Pancreas (tissue), 10 donors: Measurements from ENCODE around the gene CIC. TPM values are rescaled to one million over a fixed set of nuclear protein-coding genes. Genes with fewer than 3 reads are reported as not detected.

ENCODE experiments used
- ATAC-seq, 4 donors: fragments of 200-7000 bp; cut with Tn5 transposase; one replicate each; pipeline versions ENCODE4 v1.8.0 to v1.9.1; 2020; ENCODE audit warnings: mild to moderate bottlenecking in 4 of 4, moderate library complexity in 4 of 4
- DNase-seq, 6 donors: peaks; one replicate each; pipeline ENCODE4 v3.0.0-alpha.2; 2020
- FAIRE-seq: peaks from 2 replicates; lab custom pipeline; 2012; peaks lifted over from hg19 to GRCh38; lab: Jason Lieb, UNC
- H3K27ac ChIP-seq, 4 donors: fragments of 200-600 bp; sonication (generic); 1 replicate in 3 of 4; 2 replicates in 1 of 4; pipeline versions ENCODE4 v1.5.0 to v1.8.0; 2020
- H3K27me3 ChIP-seq, 4 donors: fragments of 200-600 bp; one replicate each; pipeline ENCODE4 v1.8.0; 2021
- H3K36me3 ChIP-seq, 3 donors: fragments of 200-600 bp; sonication (generic) in 1 of 3; one replicate each; pipeline versions ENCODE4 v1.5.0 to v1.8.0; 2020 to 2021
- H3K4me1 ChIP-seq, 3 donors: fragments of 200-600 bp; one replicate each; pipeline ENCODE4 v1.8.0; 2021
- H3K4me3 ChIP-seq, 4 donors: fragments of 200-600 bp; sonication (generic) in 2 of 4; one replicate each; pipeline versions ENCODE4 v1.5.0 to v1.8.0; 2020 to 2021
- H3K9me3 ChIP-seq, 4 donors: fragments of 200-600 bp; one replicate each; pipeline ENCODE4 v1.8.0; 2021
- CTCF ChIP-seq, 4 donors: fragments of 200-600 bp; sonication (generic) in 3 of 4; IDR thresholded peaks; one replicate each; pipeline versions ENCODE4 v1.5.0 to v1.8.0; 2021; ENCODE audit warnings: antibody characterized with exemption in 4 of 4
- WGBS, 2 donors: extraction: QIAGEN DNeasy Blood & Tissue Kit; methylation state at CpG; one replicate each; pipeline ENCODE4 v1.1.7; 2013; 5-methylcytosine and 5-hydroxymethylcytosine counted together
- intact Hi-C, 3 donors: fragments of 100-400 bp; cut with DNase I; formaldehyde crosslinking; loops; one replicate each; pipeline versions ENCODE4 v1.11.1 to v1.14.2; 2022
- polyA plus RNA-seq, 2 donors: library from polyadenylated mRNA; stranded (reverse); fragments of 200-250 nt; gene quantifications; one replicate each; pipeline ENCODE4 v1.2.3, GENCODE V29; 2013
- total RNA-seq, 6 donors: library from RNA; stranded (reverse); fragmentation: NEBNext Ultra II Directional in 4 of 6; extraction: Animal tissue kit (Norgen Biotek cat#: 25700) in 4 of 6; gene quantifications; one replicate each; pipeline versions ENCODE4 v1.2.1 to v1.2.4, GENCODE V29; 2021 to 2023
- donor health status: healthy with polysubstance abuse.
- donor health status: DM: no; HTN: no; CAD: no; lungs with moderate emphysema.
- donor health status: DM: no; HTN: no; CAD: no.
- donor health status: control.
- donor health status: control.
- donor health status: Bipolar disorder and iron deficiency.
- donor health status: DM: yes; HTN: yes; CAD: no.
- donor health status: DM: no; HTN: no; CAD: no.
- donor health status: DM: no; HTN: no; CAD: no.
- donor health status: DM: yes; HTN: yes; CAD: no.

The CIC gene
- total and polyA plus RNA-seq, 8 donors = 27.7 to 65.0 (median 33.4) TPM

DNA sequence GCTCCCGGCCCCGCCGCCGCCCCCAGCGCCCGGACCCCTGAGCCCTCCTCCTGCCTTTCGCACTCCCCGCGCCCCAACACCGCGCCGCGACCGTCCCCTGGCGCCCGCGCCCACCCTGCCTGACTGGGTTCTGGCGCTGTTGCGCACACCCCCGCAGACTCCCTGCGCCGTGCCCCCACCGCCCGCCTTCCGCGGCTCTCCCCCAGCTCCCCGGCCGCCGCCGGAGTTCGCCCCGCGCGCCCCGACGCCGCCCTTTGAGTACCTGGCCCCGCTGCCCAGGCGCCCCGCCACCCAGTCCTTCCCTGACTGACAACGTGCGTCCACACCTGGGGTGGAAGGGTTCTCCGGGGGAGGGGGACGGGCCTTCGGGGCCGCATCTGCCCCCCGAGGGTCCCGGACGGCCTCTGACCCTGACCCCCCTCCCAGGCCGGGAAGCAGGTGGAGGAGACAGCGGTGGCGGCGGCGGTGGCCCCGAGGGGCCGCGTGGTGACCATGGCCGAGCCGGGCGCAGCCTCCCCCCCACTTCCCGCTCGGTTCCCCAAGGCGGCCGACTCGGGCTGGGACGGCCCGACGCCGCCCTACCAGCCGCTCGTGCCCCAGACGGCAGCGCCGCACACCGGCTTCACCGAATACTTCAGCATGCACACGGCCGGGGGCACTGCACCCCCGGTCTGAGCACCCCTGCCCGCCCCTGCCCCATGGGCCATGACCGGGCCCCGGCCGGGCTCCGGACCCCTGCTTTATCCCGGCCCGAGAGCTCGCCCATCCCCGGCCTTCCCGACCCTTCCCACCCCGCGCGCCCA is 55.0 kb downstream of the CIC start:
- peaks cover 0 to 2% (median 0%) of the 10 kb centered on the region in 4 donors for H3K27me3 ChIP-seq
- WGBS, 2 donors = 4 to 5% methylated on average over 35 to 92 of the region's 92 CpGs
- ATAC-seq = no peak
- H3K36me3 ChIP-seq = no peaks in the 10 kb centered on the region
- H3K9me3 ChIP-seq = no peaks in the 10 kb centered on the region
- intact Hi-C loops = no loop called here
- no peak for TF ChIP-seq CTCF (IDR thresholded peaks at IDR 0.05)
- peak in 4 of 6 donors; percentile 22 to 81 (median 62) for DNase-seq
- FAIRE-seq = no peak
- no peak overlapping the region for H3K27ac ChIP-seq
- H3K4me1 ChIP-seq = peaks cover 0 to 6% (median 3%) of the 10 kb centered on the region in 3 donors
- H3K4me3 ChIP-seq = peak overlapping the region in 2 of 4 donors; percentile 92 to 93

DNA sequence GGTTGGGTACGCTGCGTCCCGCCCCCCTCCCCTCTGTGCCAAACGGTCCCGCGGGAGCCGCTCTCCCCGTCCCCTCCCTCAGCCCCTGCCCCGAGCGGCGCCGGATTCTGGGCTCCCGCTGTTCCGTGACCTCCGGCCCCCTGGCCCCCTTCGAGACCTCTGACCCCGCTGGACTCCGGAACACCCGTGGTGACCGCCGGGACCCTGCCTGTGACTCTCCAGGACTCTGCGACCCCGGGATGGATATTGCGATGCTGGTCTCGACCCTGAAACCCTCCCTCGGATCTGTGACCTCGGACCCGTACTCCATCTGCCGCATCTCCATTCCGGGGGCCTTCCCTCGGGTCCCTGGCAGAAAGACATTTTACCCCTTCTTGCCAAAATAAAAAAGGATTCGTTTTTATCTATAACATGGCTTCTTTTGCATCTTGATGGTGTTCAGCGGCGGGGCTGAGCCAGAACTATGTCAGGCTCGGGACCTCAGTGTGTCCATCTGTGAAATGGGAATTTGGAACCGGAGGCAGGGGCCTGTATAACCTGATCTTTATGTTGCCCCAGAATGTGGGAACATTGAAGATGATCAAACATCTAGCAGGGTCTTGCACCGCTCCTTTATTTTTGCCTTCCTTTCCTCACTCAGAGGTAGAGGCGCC is 55.7 kb downstream of the CIC start:
- DNase-seq = peak in 4 of 6 donors; percentile 31 to 68 (median 46)
- 2 to 3% methylated on average over 36 to 38 of the region's 38 CpGs for WGBS, 2 donors
- Histone ChIP-seq H3K27ac (no peak overlapping the region), H3K27me3 (peaks cover 0 to 2% (median 0%) of the 10 kb centered on the region in 4 donors), H3K9me3 (no peaks in the 10 kb centered on the region), H3K36me3 (no peaks in the 10 kb centered on the region), H3K4me1 (peaks cover 0 to 6% (median 3%) of the 10 kb centered on the region in 3 donors), H3K4me3 (peak overlapping the region in 2 of 4 donors; percentile 92 to 93)
- no peak for FAIRE-seq
- TF ChIP-seq CTCF (IDR thresholded peaks at IDR 0.05) = no peak
- intact Hi-C loops = no loop called here
- ATAC-seq = no peak

DNA sequence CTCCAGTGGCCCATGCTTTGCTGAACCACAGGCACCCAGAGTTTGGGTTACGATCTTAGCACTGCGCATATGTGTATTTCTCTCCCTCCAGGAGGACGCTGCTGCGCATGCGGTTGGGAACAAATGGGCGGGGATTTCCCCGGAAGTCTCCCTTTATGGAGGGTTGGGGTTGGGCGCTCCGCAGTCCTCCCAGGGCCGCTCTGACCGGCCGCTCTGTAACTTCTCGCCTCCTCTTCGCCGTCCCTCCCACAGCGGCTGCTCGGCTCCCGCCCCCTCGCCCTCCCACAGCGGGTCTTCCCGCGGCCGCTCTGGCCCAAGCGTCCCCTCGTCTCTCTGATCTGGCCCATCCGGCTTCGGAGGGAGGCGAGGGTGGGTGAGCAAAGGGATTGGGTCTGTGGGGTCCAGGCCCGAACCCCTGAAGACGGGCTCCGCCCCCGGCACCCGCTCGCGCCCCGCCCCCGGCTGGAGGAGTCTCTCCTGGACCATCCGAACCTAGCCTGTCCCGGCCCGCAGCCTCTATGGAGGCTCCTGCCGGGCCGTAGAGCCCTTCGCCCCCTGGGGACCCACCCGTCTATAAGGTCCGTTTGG is 56.4 kb downstream of the CIC start, which contains the start of gene MEGF8:
Gene MEGF8, plus strand, starts transcription at position 328 of the 588 bp plus-strand sequence. CDS start 609 bp downstream, outside the sequence.
- WGBS, 2 donors = 0 to 1% methylated on average over 45 of the region's 45 CpGs
- FAIRE-seq = peak; percentile 97
- intact Hi-C loops = no loop called here
- ATAC-seq = peak; percentile 96 to 98 (median 97)
- Histone ChIP-seq H3K36me3 (no peaks in the 10 kb centered on the region), H3K27ac (peak within 1 kb of the TSS; percentile 34 to 72 (median 52)), H3K4me1 (peaks cover 0 to 6% (median 3%) of the 10 kb centered on the region in 3 donors), H3K9me3 (no peaks in the 10 kb centered on the region), H3K27me3 (peaks cover 0 to 2% (median 0%) of the 10 kb centered on the region in 4 donors), H3K4me3 (peak within 1 kb of the TSS; percentile 84 to 95 (median 92))
- TF ChIP-seq CTCF (IDR thresholded peaks at IDR 0.05) = peak; percentile 65 to 75 (median 72)
- peak; percentile 94 to 99 (median 98) for DNase-seq

DNA sequence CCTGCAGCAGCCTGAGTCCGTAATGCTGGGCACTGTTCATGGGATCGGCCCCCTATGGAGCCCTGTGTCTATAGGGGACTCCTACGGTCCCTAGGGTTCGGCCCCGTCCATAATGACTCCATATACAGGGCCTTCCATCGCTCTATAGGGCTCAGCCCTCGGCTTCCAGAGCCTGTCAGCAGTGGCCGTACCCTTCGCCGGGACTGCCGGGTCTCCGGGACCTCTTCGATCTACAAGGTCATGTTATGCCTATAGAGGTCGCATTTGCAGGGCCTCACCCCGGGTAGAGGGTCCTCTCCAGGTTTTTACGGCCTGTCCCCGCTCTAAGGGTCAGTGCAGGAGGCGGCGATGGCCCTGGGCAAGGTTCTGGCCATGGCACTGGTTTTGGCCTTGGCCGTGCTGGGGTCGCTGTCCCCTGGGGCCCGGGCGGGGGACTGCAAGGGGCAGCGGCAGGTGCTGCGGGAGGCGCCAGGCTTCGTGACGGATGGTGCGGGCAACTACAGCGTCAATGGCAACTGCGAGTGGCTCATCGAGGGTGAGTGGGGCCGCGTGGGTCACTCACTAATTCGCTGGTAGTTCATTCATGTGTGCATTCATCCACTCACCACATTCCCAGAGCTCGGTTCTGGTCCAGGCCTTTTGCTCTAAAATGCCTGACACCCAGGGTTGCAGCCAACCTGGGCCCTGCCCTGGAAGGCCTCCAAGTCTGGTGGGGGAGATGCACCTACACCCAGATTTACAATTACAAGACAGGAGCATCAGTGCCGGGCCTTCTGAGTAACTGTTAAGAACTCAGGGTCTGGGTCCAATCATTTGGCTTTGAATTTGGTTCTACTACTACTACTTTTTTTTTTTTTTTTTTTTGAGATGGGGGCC is 57.1 kb downstream of the CIC start:
- intact Hi-C loops = no loop called here
- Histone ChIP-seq H3K27ac (peak overlapping the region; percentile 34 to 72 (median 52)), H3K9me3 (no peaks in the 10 kb centered on the region), H3K27me3 (peaks cover 0 to 2% (median 0%) of the 10 kb centered on the region in 4 donors), H3K4me1 (peaks cover 0 to 6% (median 3%) of the 10 kb centered on the region in 3 donors), H3K4me3 (peak overlapping the region; percentile 84 to 95 (median 92)), H3K36me3 (no peaks in the 10 kb centered on the region)
- FAIRE-seq (no peak), DNase-seq (peak in 5 of 6 donors; percentile 30 to 81 (median 40)), ATAC-seq (peak; percentile 16 to 34 (median 28))
- no peak for TF ChIP-seq CTCF (IDR thresholded peaks at IDR 0.05)
- 3 to 4% methylated on average over 37 of the region's 37 CpGs for WGBS, 2 donors
